Activated CD4-positive, alpha-beta T cell treated with anti-CD3 and anti-CD28 coated beads for 4 hours (primary cell): ENCODE results near the gene C22orf15.
A peak's percentile ranks its signal among the peaks of the same experiment; 100 is the strongest.
"Not testable (repeated sequence)": the region's sequence is repeated elsewhere in the genome, so short reads cannot be mapped to it uniquely, and the experiment has no call there.

Experiments
- DNase-seq, 2 donors: peaks; one replicate each; pipeline ENCODE4 v3.0.0-alpha.2; 2020

Gene C22orf15

GRCh38 chr22:23762842-23763578 lies at the start of gene C22orf15:
C22orf15 (plus strand) TSS chr22:23762990; CDS start chr22:23763307, 317 bp downstream.
- DNase-seq: no peak

GRCh38 chr22:23713696-23714595 lies 48.8 kb upstream of the C22orf15 start:
- DNase-seq: no peak

- no peak for DNase-seq
Measured at GRCh38 chr22:23714596-23715578, 47.9 kb upstream of the C22orf15 start.

GRCh38 chr22:23715806-23716375 lies 46.9 kb upstream of the C22orf15 start:
- no peak for DNase-seq

- peak; percentile 76 to 80 for DNase-seq
Measured at GRCh38 chr22:23716811-23717801, 45.7 kb upstream of the C22orf15 start.

- no peak for DNase-seq
Measured at GRCh38 chr22:23718371-23719165, 44.2 kb upstream of the C22orf15 start.

GRCh38 chr22:23720855-23721254 lies 41.9 kb upstream of the C22orf15 start:
- DNase-seq: no peak

- no peak for DNase-seq
Measured at GRCh38 chr22:23722160-23722559, 40.6 kb upstream of the C22orf15 start.

GRCh38 chr22:23722724-23723123 lies 40.1 kb upstream of the C22orf15 start:
- no peak for DNase-seq

- not testable (repeated sequence) for DNase-seq
Measured at GRCh38 chr22:23728108-23728507, 34.7 kb upstream of the C22orf15 start.

- no peak for DNase-seq
Measured at GRCh38 chr22:23737696-23738095, 25.1 kb upstream of the C22orf15 start.

- DNase-seq: no peak
Measured at GRCh38 chr22:23742505-23743264, 20.1 kb upstream of the C22orf15 start.

- DNase-seq: no peak
Measured at GRCh38 chr22:23743303-23743705, 19.5 kb upstream of the C22orf15 start.

- DNase-seq: no peak
Measured at GRCh38 chr22:23744001-23744400, 18.8 kb upstream of the C22orf15 start.

GRCh38 chr22:23744485-23744884 lies 18.3 kb upstream of the C22orf15 start:
- DNase-seq: no peak

GRCh38 chr22:23745791-23746190 lies 17.0 kb upstream of the C22orf15 start:
- no peak for DNase-seq

GRCh38 chr22:23749841-23750301 lies 12.9 kb upstream of the C22orf15 start:
- DNase-seq: no peak

- no peak for DNase-seq
Measured at GRCh38 chr22:23750367-23750713, 12.4 kb upstream of the C22orf15 start.

GRCh38 chr22:23750714-23751440 lies 11.9 kb upstream of the C22orf15 start, which contains the start of gene ZNF70:
ZNF70 (minus strand) TSS chr22:23751112; CDS start chr22:23745140, 5,972 bp downstream.
- DNase-seq: peak; percentile 80 to 85
